ENCODE measurements around the gene CD99L2.

Gene CD99L2

GRCh38 chrX:150926304-150926703 is 27.8 kb upstream of the CD99L2 start:
- Histone ChIP-seq H3K4me3 (ENCODE audit: low read depth, low read length) (no peak overlapping the region), H3K36me3 (ENCODE audit: control insufficient read depth, insufficient read depth, low read length) (no peaks in the 10 kb centered on the region)

GRCh38 chrX:150919401-150919800 is 20.9 kb upstream of the CD99L2 start:
- Histone ChIP-seq H3K36me3 (ENCODE audit: control insufficient read depth, insufficient read depth, low read length) (no peaks in the 10 kb centered on the region), H3K9ac (ENCODE audit: low read depth, low read length) (no peak overlapping the region), H3K27me3 (ENCODE audit: control insufficient read depth, insufficient read depth, low read length) (no peaks in the 10 kb centered on the region), H3K4me1 (ENCODE audit: control insufficient read depth, insufficient read depth, low read length) (no peaks in the 10 kb centered on the region), H3K9me3 (ENCODE audit: control insufficient read depth, insufficient read depth, low read length) (no peaks in the 10 kb centered on the region), H3K4me3 (ENCODE audit: low read depth, low read length) (no peak overlapping the region)

More at GRCh38 chrX:150926304-150926703, 27.8 kb upstream of the CD99L2 start:
- no peaks in the 10 kb centered on the region for H3K9me3 ChIP-seq (ENCODE audit: control insufficient read depth, insufficient read depth, low read length)
- no peaks in the 10 kb centered on the region for H3K27me3 ChIP-seq (ENCODE audit: control insufficient read depth, insufficient read depth, low read length)
- no peak overlapping the region for H3K9ac ChIP-seq (ENCODE audit: low read depth, low read length)
- peaks cover 5% of the 10 kb centered on the region for H3K4me1 ChIP-seq (ENCODE audit: control insufficient read depth, insufficient read depth, low read length)

DNA sequence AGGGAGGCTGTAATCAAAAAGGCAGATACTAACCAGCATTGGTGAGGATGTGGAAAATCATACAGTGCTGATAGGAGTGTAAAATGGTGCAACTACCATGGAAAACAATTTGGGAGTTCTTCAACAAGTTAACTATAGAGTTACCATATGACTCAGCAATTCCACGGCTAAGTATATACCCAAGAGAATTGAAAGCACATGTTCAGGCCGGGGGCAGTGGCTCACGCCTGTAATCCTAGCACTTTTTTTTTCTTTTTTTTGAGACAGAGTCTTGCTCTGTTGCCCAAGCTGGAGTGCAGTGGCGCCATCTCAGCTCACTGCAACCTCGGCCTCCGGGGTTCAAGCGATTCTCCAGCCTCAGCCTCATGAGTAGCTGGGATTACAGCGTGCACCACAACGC is 15.0 kb upstream of the CD99L2 start:
- Histone ChIP-seq H3K4me1 (ENCODE audit: control insufficient read depth, insufficient read depth, low read length) (no peaks in the 10 kb centered on the region), H3K9ac (ENCODE audit: low read depth, low read length) (no peak overlapping the region), H3K4me3 (ENCODE audit: low read depth, low read length) (no peak overlapping the region), H3K9me3 (ENCODE audit: control insufficient read depth, insufficient read depth, low read length) (no peaks in the 10 kb centered on the region), H3K36me3 (ENCODE audit: control insufficient read depth, insufficient read depth, low read length) (no peaks in the 10 kb centered on the region), H3K27me3 (ENCODE audit: control insufficient read depth, insufficient read depth, low read length) (no peaks in the 10 kb centered on the region)

DNA sequence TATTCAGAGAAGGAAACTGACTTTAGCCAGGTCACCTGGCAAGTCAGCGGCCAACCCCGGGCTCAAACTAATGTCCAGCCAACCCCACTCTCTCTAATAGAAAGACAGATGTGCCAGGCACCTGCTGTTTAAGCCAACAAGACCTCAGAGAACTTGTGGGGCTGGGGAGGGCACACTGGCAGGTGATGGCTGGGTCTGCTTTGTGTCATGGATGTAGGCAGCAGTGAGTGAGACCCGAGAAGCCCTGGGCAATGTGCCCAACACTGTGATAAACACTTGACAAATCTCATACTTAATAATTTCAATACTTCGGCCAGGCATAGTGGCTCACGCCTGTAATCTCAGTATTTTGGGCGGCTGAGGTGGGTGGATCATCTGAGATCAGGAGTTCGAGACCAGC is 9.0 kb upstream of the CD99L2 start:
- Histone ChIP-seq H3K9me3 (ENCODE audit: control insufficient read depth, insufficient read depth, low read length) (no peaks in the 10 kb centered on the region), H3K4me3 (ENCODE audit: low read depth, low read length) (no peak overlapping the region), H3K36me3 (ENCODE audit: control insufficient read depth, insufficient read depth, low read length) (no peaks in the 10 kb centered on the region), H3K27me3 (ENCODE audit: control insufficient read depth, insufficient read depth, low read length) (no peaks in the 10 kb centered on the region), H3K4me1 (ENCODE audit: control insufficient read depth, insufficient read depth, low read length) (peaks cover 22% of the 10 kb centered on the region), H3K9ac (ENCODE audit: low read depth, low read length) (no peak overlapping the region)

DNA sequence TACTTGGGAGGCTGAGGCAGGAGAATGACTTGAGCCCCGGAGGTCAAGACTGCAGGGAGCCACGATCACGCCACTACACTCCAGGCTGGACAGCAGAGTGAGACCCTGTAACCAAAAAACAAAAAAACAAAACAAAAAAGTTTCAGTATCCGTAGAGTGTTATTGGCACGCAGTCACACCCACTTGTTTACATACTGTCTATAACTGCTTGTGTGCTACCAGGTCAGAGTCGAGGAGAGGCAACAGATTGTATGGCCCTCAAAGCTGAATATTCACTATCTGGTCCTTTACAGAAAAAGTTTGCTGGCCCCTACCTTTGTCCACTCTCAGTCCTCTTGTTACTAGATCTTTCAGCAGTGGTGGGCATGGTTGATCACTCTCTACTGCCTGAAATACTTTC is 8.2 kb upstream of the CD99L2 start:
- Histone ChIP-seq H3K4me1 (ENCODE audit: control insufficient read depth, insufficient read depth, low read length) (peaks cover 25% of the 10 kb centered on the region), H3K27me3 (ENCODE audit: control insufficient read depth, insufficient read depth, low read length) (no peaks in the 10 kb centered on the region), H3K36me3 (ENCODE audit: control insufficient read depth, insufficient read depth, low read length) (no peaks in the 10 kb centered on the region), H3K4me3 (ENCODE audit: low read depth, low read length) (no peak overlapping the region), H3K9me3 (ENCODE audit: control insufficient read depth, insufficient read depth, low read length) (no peaks in the 10 kb centered on the region), H3K9ac (ENCODE audit: low read depth, low read length) (no peak overlapping the region)

- no peak overlapping the region for H3K9ac ChIP-seq (ENCODE audit: low read depth, low read length)
- peaks cover 4% of the 10 kb centered on the region for H3K27me3 ChIP-seq (ENCODE audit: control insufficient read depth, insufficient read depth, low read length)
- no peaks in the 10 kb centered on the region for H3K36me3 ChIP-seq (ENCODE audit: control insufficient read depth, insufficient read depth, low read length)
- no peaks in the 10 kb centered on the region for H3K9me3 ChIP-seq (ENCODE audit: control insufficient read depth, insufficient read depth, low read length)
- H3K4me3 ChIP-seq (ENCODE audit: low read depth, low read length): no peak overlapping the region
- H3K4me1 ChIP-seq (ENCODE audit: control insufficient read depth, insufficient read depth, low read length): peaks cover 34% of the 10 kb centered on the region
Observed at GRCh38 chrX:150905293-150905692, 6.8 kb upstream of the CD99L2 start.

- Histone ChIP-seq H3K4me3 (ENCODE audit: low read depth, low read length) (peak overlapping the region; percentile 47), H3K27me3 (ENCODE audit: control insufficient read depth, insufficient read depth, low read length) (peaks cover 10% of the 10 kb centered on the region), H3K9me3 (ENCODE audit: control insufficient read depth, insufficient read depth, low read length) (no peaks in the 10 kb centered on the region), H3K9ac (ENCODE audit: low read depth, low read length) (peak overlapping the region; percentile 80), H3K36me3 (ENCODE audit: control insufficient read depth, insufficient read depth, low read length) (no peaks in the 10 kb centered on the region), H3K4me1 (ENCODE audit: control insufficient read depth, insufficient read depth, low read length) (peaks cover 38% of the 10 kb centered on the region)
Observed at GRCh38 chrX:150903110-150903508, 4.6 kb upstream of the CD99L2 start.

- peaks cover 10% of the 10 kb centered on the region for H3K27me3 ChIP-seq (ENCODE audit: control insufficient read depth, insufficient read depth, low read length)
- H3K4me1 ChIP-seq (ENCODE audit: control insufficient read depth, insufficient read depth, low read length): peaks cover 38% of the 10 kb centered on the region
- H3K9ac ChIP-seq (ENCODE audit: low read depth, low read length): peak overlapping the region; percentile 80
- no peaks in the 10 kb centered on the region for H3K36me3 ChIP-seq (ENCODE audit: control insufficient read depth, insufficient read depth, low read length)
- peak overlapping the region; percentile 47 for H3K4me3 ChIP-seq (ENCODE audit: low read depth, low read length)
- H3K9me3 ChIP-seq (ENCODE audit: control insufficient read depth, insufficient read depth, low read length): no peaks in the 10 kb centered on the region
Observed at GRCh38 chrX:150902434-150903109, 4.1 kb upstream of the CD99L2 start.

GRCh38 chrX:150899191-150899757 is 806 bp upstream of the CD99L2 start:
- H3K36me3 ChIP-seq (ENCODE audit: control insufficient read depth, insufficient read depth, low read length): no peaks in the 10 kb centered on the region

GRCh38 chrX:150897421-150898320 is 797 bp downstream of the CD99L2 start:
- Histone ChIP-seq H3K9ac (ENCODE audit: low read depth, low read length) (peak overlapping the region; percentile 54), H3K27me3 (ENCODE audit: control insufficient read depth, insufficient read depth, low read length) (peaks cover 10% of the 10 kb centered on the region), H3K36me3 (ENCODE audit: control insufficient read depth, insufficient read depth, low read length) (no peaks in the 10 kb centered on the region), H3K9me3 (ENCODE audit: control insufficient read depth, insufficient read depth, low read length) (no peaks in the 10 kb centered on the region), H3K4me1 (ENCODE audit: control insufficient read depth, insufficient read depth, low read length) (peaks cover 19% of the 10 kb centered on the region), H3K4me3 (ENCODE audit: low read depth, low read length) (peak overlapping the region; percentile 73)

More at GRCh38 chrX:150899191-150899757, 806 bp upstream of the CD99L2 start:
- H3K27me3 ChIP-seq (ENCODE audit: control insufficient read depth, insufficient read depth, low read length): peaks cover 10% of the 10 kb centered on the region
- peak overlapping the region; percentile 70 for H3K4me3 ChIP-seq (ENCODE audit: low read depth, low read length)
- no peaks in the 10 kb centered on the region for H3K9me3 ChIP-seq (ENCODE audit: control insufficient read depth, insufficient read depth, low read length)
- peaks cover 33% of the 10 kb centered on the region for H3K4me1 ChIP-seq (ENCODE audit: control insufficient read depth, insufficient read depth, low read length)
- peak overlapping the region; percentile 66 for H3K9ac ChIP-seq (ENCODE audit: low read depth, low read length)

GRCh38 chrX:150896632-150897031 is 1.8 kb downstream of the CD99L2 start:
- peaks cover 15% of the 10 kb centered on the region for H3K4me1 ChIP-seq (ENCODE audit: control insufficient read depth, insufficient read depth, low read length)
- H3K4me3 ChIP-seq (ENCODE audit: low read depth, low read length): no peak overlapping the region
- no peak overlapping the region for H3K9ac ChIP-seq (ENCODE audit: low read depth, low read length)
- no peaks in the 10 kb centered on the region for H3K36me3 ChIP-seq (ENCODE audit: control insufficient read depth, insufficient read depth, low read length)
- no peaks in the 10 kb centered on the region for H3K9me3 ChIP-seq (ENCODE audit: control insufficient read depth, insufficient read depth, low read length)
- peaks cover 10% of the 10 kb centered on the region for H3K27me3 ChIP-seq (ENCODE audit: control insufficient read depth, insufficient read depth, low read length)
